ENCODE results near the gene IFT88.

GRCh38 chr13:20559659-20560356 is 7.1 kb upstream of the IFT88 start:
- TF ChIP-seq, protein P1, sequence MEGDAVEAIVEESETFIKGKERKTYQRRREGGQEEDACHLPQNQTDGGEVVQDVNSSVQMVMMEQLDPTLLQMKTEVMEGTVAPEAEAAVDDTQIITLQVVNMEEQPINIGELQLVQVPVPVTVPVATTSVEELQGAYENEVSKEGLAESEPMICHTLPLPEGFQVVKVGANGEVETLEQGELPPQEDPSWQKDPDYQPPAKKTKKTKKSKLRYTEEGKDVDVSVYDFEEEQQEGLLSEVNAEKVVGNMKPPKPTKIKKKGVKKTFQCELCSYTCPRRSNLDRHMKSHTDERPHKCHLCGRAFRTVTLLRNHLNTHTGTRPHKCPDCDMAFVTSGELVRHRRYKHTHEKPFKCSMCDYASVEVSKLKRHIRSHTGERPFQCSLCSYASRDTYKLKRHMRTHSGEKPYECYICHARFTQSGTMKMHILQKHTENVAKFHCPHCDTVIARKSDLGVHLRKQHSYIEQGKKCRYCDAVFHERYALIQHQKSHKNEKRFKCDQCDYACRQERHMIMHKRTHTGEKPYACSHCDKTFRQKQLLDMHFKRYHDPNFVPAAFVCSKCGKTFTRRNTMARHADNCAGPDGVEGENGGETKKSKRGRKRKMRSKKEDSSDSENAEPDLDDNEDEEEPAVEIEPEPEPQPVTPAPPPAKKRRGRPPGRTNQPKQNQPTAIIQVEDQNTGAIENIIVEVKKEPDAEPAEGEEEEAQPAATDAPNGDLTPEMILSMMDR (tag by site-specific recombination; IDR thresholded peaks at IDR 0.05), result no peak
- TF ChIP-seq BCL11B (tag by site-specific recombination; IDR thresholded peaks at IDR 0.05; ENCODE audit: low read depth), result no peak
- TF ChIP-seq, protein P2, sequence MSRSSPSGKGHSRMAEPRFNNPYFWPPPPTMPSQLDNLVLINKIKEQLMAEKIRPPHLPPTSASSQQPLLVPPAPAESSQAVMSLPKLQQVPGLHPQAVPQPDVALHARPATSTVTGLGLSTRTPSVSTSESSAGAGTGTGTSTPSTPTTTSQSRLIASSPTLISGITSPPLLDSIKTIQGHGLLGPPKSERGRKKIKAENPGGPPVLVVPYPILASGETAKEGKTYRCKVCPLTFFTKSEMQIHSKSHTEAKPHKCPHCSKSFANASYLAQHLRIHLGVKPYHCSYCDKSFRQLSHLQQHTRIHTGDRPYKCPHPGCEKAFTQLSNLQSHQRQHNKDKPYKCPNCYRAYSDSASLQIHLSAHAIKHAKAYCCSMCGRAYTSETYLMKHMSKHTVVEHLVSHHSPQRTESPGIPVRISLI (tag by site-specific recombination; IDR thresholded peaks at IDR 0.05), result no peak
- TF ChIP-seq ZNF645 (tag by site-specific recombination; IDR thresholded peaks at IDR 0.05), result no peak
- TF ChIP-seq, protein P3, sequence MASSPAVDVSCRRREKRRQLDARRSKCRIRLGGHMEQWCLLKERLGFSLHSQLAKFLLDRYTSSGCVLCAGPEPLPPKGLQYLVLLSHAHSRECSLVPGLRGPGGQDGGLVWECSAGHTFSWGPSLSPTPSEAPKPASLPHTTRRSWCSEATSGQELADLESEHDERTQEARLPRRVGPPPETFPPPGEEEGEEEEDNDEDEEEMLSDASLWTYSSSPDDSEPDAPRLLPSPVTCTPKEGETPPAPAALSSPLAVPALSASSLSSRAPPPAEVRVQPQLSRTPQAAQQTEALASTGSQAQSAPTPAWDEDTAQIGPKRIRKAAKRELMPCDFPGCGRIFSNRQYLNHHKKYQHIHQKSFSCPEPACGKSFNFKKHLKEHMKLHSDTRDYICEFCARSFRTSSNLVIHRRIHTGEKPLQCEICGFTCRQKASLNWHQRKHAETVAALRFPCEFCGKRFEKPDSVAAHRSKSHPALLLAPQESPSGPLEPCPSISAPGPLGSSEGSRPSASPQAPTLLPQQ (tag by site-specific recombination; IDR thresholded peaks at IDR 0.05), result no peak
- TF ChIP-seq ZNF138 (tag by site-specific recombination; IDR thresholded peaks at IDR 0.05; ENCODE audit: borderline replicate concordance), result no peak
- no peak for TF ChIP-seq ZNF223 (tag by site-specific recombination; IDR thresholded peaks at IDR 0.05)
- TF ChIP-seq YY1 (tag by site-specific recombination; IDR thresholded peaks at IDR 0.05), result no peak
- no peak for TF ChIP-seq ZNF274 (IDR thresholded peaks at IDR 0.05; ENCODE audit: low read length)
- no peak for TF ChIP-seq ZNF274 (tag by site-specific recombination; IDR thresholded peaks at IDR 0.05; ENCODE audit: borderline replicate concordance)
- TF ChIP-seq, protein P4, sequence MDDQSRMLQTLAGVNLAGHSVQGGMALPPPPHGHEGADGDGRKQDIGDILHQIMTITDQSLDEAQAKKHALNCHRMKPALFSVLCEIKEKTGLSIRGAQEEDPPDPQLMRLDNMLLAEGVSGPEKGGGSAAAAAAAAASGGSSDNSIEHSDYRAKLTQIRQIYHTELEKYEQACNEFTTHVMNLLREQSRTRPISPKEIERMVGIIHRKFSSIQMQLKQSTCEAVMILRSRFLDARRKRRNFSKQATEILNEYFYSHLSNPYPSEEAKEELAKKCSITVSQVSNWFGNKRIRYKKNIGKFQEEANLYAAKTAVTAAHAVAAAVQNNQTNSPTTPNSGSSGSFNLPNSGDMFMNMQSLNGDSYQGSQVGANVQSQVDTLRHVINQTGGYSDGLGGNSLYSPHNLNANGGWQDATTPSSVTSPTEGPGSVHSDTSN (CRISPR knock-in tag; IDR thresholded peaks at IDR 0.05), result no peak
- TF ChIP-seq ZNF704 (tag by site-specific recombination; IDR thresholded peaks at IDR 0.05), result no peak
- TF ChIP-seq ZNF10 (tag by site-specific recombination; IDR thresholded peaks at IDR 0.05), result no peak
- no peak for TF ChIP-seq ZNF571 (tag by site-specific recombination; IDR thresholded peaks at IDR 0.05)
- no peak for TF ChIP-seq ZNF112 (tag by site-specific recombination; IDR thresholded peaks at IDR 0.05)
